ENCODE data around the gene JAKMIP1.

JAKMIP1 gene

GRCh38 chr4:6230502-6230785 lies 30.1 kb upstream of the JAKMIP1 start:
- no peaks in the 10 kb centered on the region for H3K9me2 ChIP-seq (replicated peaks; ENCODE audit: insufficient read depth, low read length)
- TF ChIP-seq EZH2phosphoT487 (IDR thresholded peaks at IDR 0.05; ENCODE audit: low read length) (no peak), EZH2 (optimal IDR thresholded peaks at IDR 0.05; ENCODE audit: low read depth, low read length) (no peak), CTCF (IDR thresholded peaks at IDR 0.05; ENCODE audit: low read length) (no peak)
- H3K4me2 ChIP-seq (ENCODE audit: low read depth, low read length): no peak overlapping the region

GRCh38 chr4:6229671-6230501 lies 29.5 kb upstream of the JAKMIP1 start:
- Histone ChIP-seq H3K79me2 (ENCODE audit: low read length) (no peaks in the 10 kb centered on the region), H3K4me1 (ENCODE audit: low read length) (no peaks in the 10 kb centered on the region), H3K27ac (ENCODE audit: low read length) (no peak overlapping the region), H3K9me3 (replicated peaks; ENCODE audit: insufficient read depth, low read length) (no peaks in the 10 kb centered on the region), H4K20me1 (ENCODE audit: insufficient read depth, low read length) (no peaks in the 10 kb centered on the region), H3K9ac (ENCODE audit: low read length) (no peak overlapping the region), H3K36me3 (replicated peaks; ENCODE audit: insufficient read depth, low read length) (no peaks in the 10 kb centered on the region), H3F3A (ENCODE audit: insufficient read depth, low read length) (no peaks in the 10 kb centered on the region), H3K4me3 (ENCODE audit: low read length) (no peak overlapping the region), H3K9me2 (replicated peaks; ENCODE audit: insufficient read depth, low read length) (no peaks in the 10 kb centered on the region), H3K4me2 (ENCODE audit: low read depth, low read length) (no peak overlapping the region), H3K27me3 (replicated peaks; ENCODE audit: insufficient read depth, low read length) (peaks cover 19% of the 10 kb centered on the region), H2AFZ (ENCODE audit: low read length) (no peak overlapping the region)
- no peak for DNase-seq
- TF ChIP-seq EZH2 (optimal IDR thresholded peaks at IDR 0.05; ENCODE audit: low read depth, low read length): no peak

More at GRCh38 chr4:6230502-6230785, 30.1 kb upstream of the JAKMIP1 start:
- H3K79me2 ChIP-seq (ENCODE audit: low read length): no peaks in the 10 kb centered on the region
- no peaks in the 10 kb centered on the region for H3K4me1 ChIP-seq (ENCODE audit: low read length)
- peaks cover 24% of the 10 kb centered on the region for H3K27me3 ChIP-seq (replicated peaks; ENCODE audit: insufficient read depth, low read length)
- H3K9ac ChIP-seq (ENCODE audit: low read length): no peak overlapping the region
- no peaks in the 10 kb centered on the region for H3K9me3 ChIP-seq (replicated peaks; ENCODE audit: insufficient read depth, low read length)
- no peaks in the 10 kb centered on the region for H3K36me3 ChIP-seq (replicated peaks; ENCODE audit: insufficient read depth, low read length)
- no peak overlapping the region for H2AFZ ChIP-seq (ENCODE audit: low read length)
- no peak overlapping the region for H3K4me3 ChIP-seq (ENCODE audit: low read length)
- no peak for DNase-seq
- H4K20me1 ChIP-seq (ENCODE audit: insufficient read depth, low read length): no peaks in the 10 kb centered on the region
- no peaks in the 10 kb centered on the region for H3F3A ChIP-seq (ENCODE audit: insufficient read depth, low read length)
- no peak overlapping the region for H3K27ac ChIP-seq (ENCODE audit: low read length)

GRCh38 chr4:6229095-6229494 lies 28.7 kb upstream of the JAKMIP1 start:
- H3K27ac ChIP-seq (ENCODE audit: low read length): no peak overlapping the region
- H3K9me3 ChIP-seq (replicated peaks; ENCODE audit: insufficient read depth, low read length): no peaks in the 10 kb centered on the region
- H3K9me2 ChIP-seq (replicated peaks; ENCODE audit: insufficient read depth, low read length): no peaks in the 10 kb centered on the region
- H3K9ac ChIP-seq (ENCODE audit: low read length): no peak overlapping the region
- no peaks in the 10 kb centered on the region for H3F3A ChIP-seq (ENCODE audit: insufficient read depth, low read length)
- no peak overlapping the region for H3K4me3 ChIP-seq (ENCODE audit: low read length)
- H2AFZ ChIP-seq (ENCODE audit: low read length): no peak overlapping the region
- DNase-seq: no peak
- TF ChIP-seq EZH2 (optimal IDR thresholded peaks at IDR 0.05; ENCODE audit: low read depth, low read length) (no peak), CTCF (IDR thresholded peaks at IDR 0.05; ENCODE audit: low read length) (no peak), EZH2phosphoT487 (IDR thresholded peaks at IDR 0.05; ENCODE audit: low read length) (no peak)
- H4K20me1 ChIP-seq (ENCODE audit: insufficient read depth, low read length): no peaks in the 10 kb centered on the region
- no peaks in the 10 kb centered on the region for H3K79me2 ChIP-seq (ENCODE audit: low read length)
- H3K4me1 ChIP-seq (ENCODE audit: low read length): no peaks in the 10 kb centered on the region
- H3K27me3 ChIP-seq (replicated peaks; ENCODE audit: insufficient read depth, low read length): peaks cover 20% of the 10 kb centered on the region
- no peak overlapping the region for H3K4me2 ChIP-seq (ENCODE audit: low read depth, low read length)
- H3K36me3 ChIP-seq (replicated peaks; ENCODE audit: insufficient read depth, low read length): no peaks in the 10 kb centered on the region

Data from MM.1S (cell line).